ENCODE results near the gene ETS2.

ETS2 gene

GRCh38 chr21:38771536-38771935, 34.2 kb upstream of the ETS2 start:
- ChIA-PET POLR2A (no interaction called here), CTCF (interaction anchor here (1.7 to 2.7 kb wide), 2 partner anchors 11 kb away, joined by 4 to 7 read pairs; no protein-coding TSS in a partner anchor)
- no peak for TF ChIP-seq CTCF (IDR thresholded peaks at IDR 0.05; ENCODE audit: control extremely low read depth, extremely low read depth, low read depth, missing control alignments)
- no peak for DNase-seq (ENCODE audit: extremely low spot score)

- POLR2A ChIA-PET = no interaction called here
Measured at GRCh38 chr21:38772646-38773045, 33.1 kb upstream of the ETS2 start.

GRCh38 chr21:38773099-38774061, 32.3 kb upstream of the ETS2 start:
- TF ChIP-seq CTCF (IDR thresholded peaks at IDR 0.05; ENCODE audit: control extremely low read depth, extremely low read depth, low read depth, missing control alignments) = no peak
- ChIA-PET POLR2A (no interaction called here), CTCF (no interaction called here)
- DNase-seq (ENCODE audit: extremely low spot score) = no peak

More at GRCh38 chr21:38772646-38773045, 33.1 kb upstream of the ETS2 start:
- TF ChIP-seq CTCF (IDR thresholded peaks at IDR 0.05; ENCODE audit: control extremely low read depth, extremely low read depth, low read depth, missing control alignments) = no peak
- CTCF ChIA-PET = interaction anchor here (1.0 kb wide), 1 partner anchor 334 kb away, joined by 3 read pairs; no protein-coding TSS in a partner anchor
- DNase-seq (ENCODE audit: extremely low spot score) = no peak

GRCh38 chr21:38774152-38774551, 31.6 kb upstream of the ETS2 start:
- DNase-seq (ENCODE audit: extremely low spot score) = no peak
- TF ChIP-seq CTCF (IDR thresholded peaks at IDR 0.05; ENCODE audit: control extremely low read depth, extremely low read depth, low read depth, missing control alignments) = no peak
- POLR2A ChIA-PET = no interaction called here
- CTCF ChIA-PET = no interaction called here

- DNase-seq (ENCODE audit: extremely low spot score) = no peak
- CTCF ChIA-PET = no interaction called here
- POLR2A ChIA-PET = no interaction called here
- TF ChIP-seq CTCF (IDR thresholded peaks at IDR 0.05; ENCODE audit: control extremely low read depth, extremely low read depth, low read depth, missing control alignments) = no peak
Measured at GRCh38 chr21:38774586-38775285, 31.0 kb upstream of the ETS2 start.

- no peak for TF ChIP-seq CTCF (IDR thresholded peaks at IDR 0.05; ENCODE audit: control extremely low read depth, extremely low read depth, low read depth, missing control alignments)
- no peak for DNase-seq (ENCODE audit: extremely low spot score)
- ChIA-PET POLR2A (no interaction called here), CTCF (no interaction called here)
Measured at GRCh38 chr21:38775733-38776132, 30.0 kb upstream of the ETS2 start.

Data from GM10248 (cell line).